HL-60 (cell line): ENCODE measurements around the gene ZNF319.

Experiments used
- DNase-seq, 2 experiments: peaks; one replicate each; pipeline ENCODE4 v3.0.0-alpha.2; 2010 to 2020; ENCODE audit warnings: low read depth in 1 of 2, low spot score in 1 of 2
- H3K27ac ChIP-seq: fragments of 250-450 bp; sonication (Bioruptor Pico); replicated peaks from 2 replicates; pipeline ENCODE4 v1.5.1; 2020; ENCODE audit warnings: mild to moderate bottlenecking, moderate library complexity
- H3K27me3 ChIP-seq: fragments of 250-450 bp; sonication (Bioruptor Pico); 2 replicates; pipeline ENCODE4 v1.5.1; 2021; ENCODE audit warnings: mild to moderate bottlenecking, moderate library complexity; ENCODE audit not compliant: insufficient read depth, poor library complexity, severe bottlenecking
- H3K4me3 ChIP-seq: replicated peaks from 2 replicates; pipeline ENCODE4 v1.5.1; 2011; ENCODE audit warnings: mild to moderate bottlenecking, control low read depth, low read length; ENCODE audit not compliant: insufficient read depth
- CTCF ChIP-seq: IDR thresholded peaks from one replicate; pipeline ENCODE4 v1.5.1; 2011; ENCODE audit warnings: low read length, control low read depth, inconsistent platforms; ENCODE audit not compliant: insufficient read depth
- GABPA ChIP-seq: IDR thresholded peaks from 2 replicates; pipeline ENCODE4 v1.6.1; 2012; ENCODE audit warnings: low read depth
- POLR2AphosphoS5 ChIP-seq: IDR thresholded peaks from 2 replicates; pipeline ENCODE4 v1.6.1; 2012; ENCODE audit warnings: low read depth
- SPI1 ChIP-seq: IDR thresholded peaks from 2 replicates; pipeline ENCODE4 v1.6.1; 2012; ENCODE audit warnings: low read depth, mild to moderate bottlenecking, borderline replicate concordance
- TF ChIP-seq, protein P1 (sequence below): IDR thresholded peaks from 2 replicates; pipeline ENCODE4 v1.6.1; 2012; ENCODE audit warnings: low read depth; ENCODE audit not compliant: insufficient replicate concordance

Gene ZNF319

DNA sequence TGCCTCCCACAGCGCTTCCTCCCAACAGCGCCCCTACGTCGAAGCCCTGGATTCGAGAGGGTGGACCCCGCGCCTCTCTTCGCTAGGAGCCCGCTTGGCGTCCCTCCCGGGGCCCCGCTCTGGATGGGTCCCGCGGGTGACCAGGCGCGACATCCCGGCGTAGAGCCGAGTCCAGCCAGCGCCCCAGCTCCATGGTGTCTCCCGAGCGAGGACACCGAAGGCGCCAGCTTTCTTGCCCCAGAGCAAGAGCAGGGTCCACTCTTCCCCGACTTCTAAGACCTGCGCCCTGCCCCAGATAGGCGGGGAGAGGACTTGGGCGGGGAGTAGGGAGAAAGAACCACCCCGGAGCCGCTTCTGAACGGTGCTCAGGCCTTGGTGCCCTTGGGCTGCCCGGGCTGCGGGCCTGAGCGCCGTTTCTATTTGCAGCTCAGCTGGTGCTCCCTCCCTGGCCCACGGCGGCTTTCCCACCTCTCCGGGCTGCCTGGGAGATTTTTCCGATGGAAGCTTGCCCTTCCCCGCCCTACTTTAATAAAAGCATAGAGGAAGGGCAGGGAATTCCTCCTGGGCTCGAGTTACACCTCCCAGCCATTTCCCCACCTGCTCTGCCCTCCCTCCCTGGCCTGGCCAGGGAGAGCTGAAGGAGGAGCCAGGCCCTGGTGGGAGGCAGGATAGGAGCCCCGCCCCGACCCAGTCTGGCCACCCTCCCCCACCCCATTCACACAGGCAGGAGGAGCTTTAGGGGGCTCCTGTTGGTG, 26.9 kb upstream of the ZNF319 start:
- no peak overlapping the region for H3K4me3 ChIP-seq
- TF ChIP-seq CTCF = no peak
- TF ChIP-seq, protein P1, sequence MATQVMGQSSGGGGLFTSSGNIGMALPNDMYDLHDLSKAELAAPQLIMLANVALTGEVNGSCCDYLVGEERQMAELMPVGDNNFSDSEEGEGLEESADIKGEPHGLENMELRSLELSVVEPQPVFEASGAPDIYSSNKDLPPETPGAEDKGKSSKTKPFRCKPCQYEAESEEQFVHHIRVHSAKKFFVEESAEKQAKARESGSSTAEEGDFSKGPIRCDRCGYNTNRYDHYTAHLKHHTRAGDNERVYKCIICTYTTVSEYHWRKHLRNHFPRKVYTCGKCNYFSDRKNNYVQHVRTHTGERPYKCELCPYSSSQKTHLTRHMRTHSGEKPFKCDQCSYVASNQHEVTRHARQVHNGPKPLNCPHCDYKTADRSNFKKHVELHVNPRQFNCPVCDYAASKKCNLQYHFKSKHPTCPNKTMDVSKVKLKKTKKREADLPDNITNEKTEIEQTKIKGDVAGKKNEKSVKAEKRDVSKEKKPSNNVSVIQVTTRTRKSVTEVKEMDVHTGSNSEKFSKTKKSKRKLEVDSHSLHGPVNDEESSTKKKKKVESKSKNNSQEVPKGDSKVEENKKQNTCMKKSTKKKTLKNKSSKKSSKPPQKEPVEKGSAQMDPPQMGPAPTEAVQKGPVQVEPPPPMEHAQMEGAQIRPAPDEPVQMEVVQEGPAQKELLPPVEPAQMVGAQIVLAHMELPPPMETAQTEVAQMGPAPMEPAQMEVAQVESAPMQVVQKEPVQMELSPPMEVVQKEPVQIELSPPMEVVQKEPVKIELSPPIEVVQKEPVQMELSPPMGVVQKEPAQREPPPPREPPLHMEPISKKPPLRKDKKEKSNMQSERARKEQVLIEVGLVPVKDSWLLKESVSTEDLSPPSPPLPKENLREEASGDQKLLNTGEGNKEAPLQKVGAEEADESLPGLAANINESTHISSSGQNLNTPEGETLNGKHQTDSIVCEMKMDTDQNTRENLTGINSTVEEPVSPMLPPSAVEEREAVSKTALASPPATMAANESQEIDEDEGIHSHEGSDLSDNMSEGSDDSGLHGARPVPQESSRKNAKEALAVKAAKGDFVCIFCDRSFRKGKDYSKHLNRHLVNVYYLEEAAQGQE = no peak
- no peak for TF ChIP-seq POLR2AphosphoS5
- TF ChIP-seq SPI1 = no peak
- TF ChIP-seq GABPA = no peak
- H3K27ac ChIP-seq = no peak overlapping the region

DNA sequence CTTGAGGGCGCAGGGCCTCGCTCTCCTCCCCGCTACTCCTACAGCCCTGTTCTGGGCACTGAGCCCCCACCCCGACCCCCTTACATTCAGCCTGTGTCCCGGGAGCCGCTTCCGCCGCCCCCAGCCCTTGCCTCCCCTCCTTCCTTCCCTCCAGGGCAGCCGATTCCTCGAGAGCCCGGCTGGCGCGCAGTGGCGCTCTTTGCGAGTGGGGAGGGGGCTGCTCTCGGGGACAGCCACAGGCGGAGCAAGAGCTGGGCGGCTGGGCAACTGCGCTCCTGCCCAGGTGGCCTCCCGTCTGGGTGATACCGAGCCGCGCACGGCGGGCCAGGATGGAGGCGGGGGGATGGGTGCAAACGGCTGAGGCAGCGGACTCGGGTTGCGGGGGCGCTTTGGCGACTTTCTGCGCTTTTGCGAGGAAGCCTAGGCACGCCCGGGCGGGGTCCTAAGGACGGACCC, 26.3 kb upstream of the ZNF319 start:
- Histone ChIP-seq H3K27ac (no peak overlapping the region), H3K27me3 (peaks cover 22% of the 10 kb centered on the region), H3K4me3 (no peak overlapping the region)
- DNase-seq = no peak
- TF ChIP-seq, protein P1 = no peak
- TF ChIP-seq SPI1 (no peak), GABPA (no peak), POLR2AphosphoS5 (no peak), CTCF (no peak)

More for the DNA sequence above, 26.9 kb upstream of the ZNF319 start:
- H3K27me3 ChIP-seq = peaks cover 22% of the 10 kb centered on the region
- DNase-seq = no peak

DNA sequence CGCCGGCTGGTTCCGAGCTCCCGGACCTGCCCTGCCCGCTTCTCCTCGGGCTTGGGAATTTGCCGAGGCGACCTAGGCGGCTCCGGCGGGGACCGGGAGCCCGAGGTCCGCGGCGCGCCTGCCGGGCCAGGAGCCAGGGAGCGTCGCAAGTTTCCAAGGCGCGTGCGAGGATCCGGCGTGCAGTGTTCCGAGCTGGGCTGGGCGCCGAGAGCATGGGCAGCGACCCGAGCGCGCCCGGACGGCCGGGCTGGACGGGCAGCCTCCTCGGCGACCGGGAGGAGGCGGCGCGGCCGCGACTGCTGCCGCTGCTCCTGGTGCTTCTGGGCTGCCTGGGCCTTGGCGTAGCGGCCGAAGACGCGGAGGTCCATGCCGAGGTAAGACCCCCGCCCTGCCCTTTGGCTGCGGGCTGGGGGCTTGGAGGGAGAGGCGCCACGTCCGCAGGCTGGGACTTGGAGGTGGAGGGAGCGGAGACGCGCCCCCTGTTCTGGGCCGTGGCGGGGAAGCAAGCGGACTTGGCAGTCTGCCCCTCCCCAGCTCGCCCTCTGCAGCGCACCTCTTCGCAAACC, 25.8 kb upstream of the ZNF319 start:
- peak overlapping the region; percentile 47 for H3K4me3 ChIP-seq
- no peak overlapping the region for H3K27ac ChIP-seq
- peaks cover 22% of the 10 kb centered on the region for H3K27me3 ChIP-seq
- TF ChIP-seq SPI1 = no peak
- no peak for TF ChIP-seq GABPA
- TF ChIP-seq CTCF = no peak
- TF ChIP-seq, protein P1 = no peak
- TF ChIP-seq POLR2AphosphoS5 = no peak
- no peak for DNase-seq
